Activated naive CD4-positive, alpha-beta T cell treated with anti-CD3 and anti-CD28 coated beads, Interleukin-2, amount 10 ng/mL, durations not matched to agents 7 days and 5 days (primary cell): ENCODE measurements around the gene MESD.
A peak's percentile ranks its signal among the peaks of the same experiment; 100 is the strongest.

Source experiments
- CTCF ChIA-PET: fragments of 350-600 bp; sonication (Branson Sonifier 250); formaldehyde crosslinking; loops from one replicate; lab custom pipeline; 2021; ENCODE audit warnings: antibody characterized with exemption; lab: Charles Lee
- DNase-seq: peaks from one replicate; pipeline ENCODE4 v3.0.0-alpha.2; 2020
- H3K27ac Mint-ChIP-seq: one replicate; pipeline ENCODE4 v1.8.0; 2021; ENCODE audit warnings: mild to moderate bottlenecking, moderate library complexity, mixed read lengths
- H3K27me3 Mint-ChIP-seq: one replicate; pipeline ENCODE4 v1.8.0; 2021; ENCODE audit warnings: mild to moderate bottlenecking, mixed read lengths
- H3K36me3 Mint-ChIP-seq: one replicate; pipeline ENCODE4 v1.8.0; 2021; ENCODE audit warnings: mixed read lengths
- H3K4me1 Mint-ChIP-seq: one replicate; pipeline ENCODE4 v1.8.0; 2021; ENCODE audit warnings: mixed read lengths
- H3K4me3 Mint-ChIP-seq: one replicate; pipeline ENCODE4 v1.8.0; 2021; ENCODE audit warnings: mild to moderate bottlenecking, moderate library complexity, mixed read lengths
- H3K9me3 Mint-ChIP-seq: one replicate; pipeline ENCODE4 v1.8.0; 2021; ENCODE audit warnings: mixed read lengths

Gene MESD

DNA sequence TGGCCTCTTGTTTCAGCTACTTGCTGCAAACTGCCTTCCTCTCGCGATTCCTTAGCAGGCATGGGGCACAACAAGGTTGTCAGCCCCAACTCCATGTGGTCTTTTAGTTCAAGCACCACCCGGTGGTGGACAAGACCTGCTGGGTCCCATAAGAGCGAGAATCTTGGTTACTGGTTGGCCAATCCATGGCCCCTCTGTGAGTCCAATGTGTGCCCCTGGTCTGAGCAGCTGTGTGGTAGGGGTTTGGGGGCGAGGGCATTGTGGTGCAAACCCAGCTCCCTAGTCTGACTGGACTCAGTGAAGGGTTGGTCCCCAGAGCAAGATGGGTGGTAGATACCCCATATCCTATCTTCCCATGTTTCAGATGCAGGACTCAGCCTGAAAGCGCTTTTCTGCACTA is 48.8 kb downstream of the MESD start:
- H3K4me1 Mint-ChIP-seq, result no peaks in the 10 kb centered on the region
- H3K36me3 Mint-ChIP-seq, result peaks cover 7% of the 10 kb centered on the region
- CTCF ChIA-PET, result no interaction called here
- no peak overlapping the region for H3K27ac Mint-ChIP-seq
- no peaks in the 10 kb centered on the region for H3K9me3 Mint-ChIP-seq
- no peak for DNase-seq
- no peak overlapping the region for H3K4me3 Mint-ChIP-seq
- no peaks in the 10 kb centered on the region for H3K27me3 Mint-ChIP-seq

DNA sequence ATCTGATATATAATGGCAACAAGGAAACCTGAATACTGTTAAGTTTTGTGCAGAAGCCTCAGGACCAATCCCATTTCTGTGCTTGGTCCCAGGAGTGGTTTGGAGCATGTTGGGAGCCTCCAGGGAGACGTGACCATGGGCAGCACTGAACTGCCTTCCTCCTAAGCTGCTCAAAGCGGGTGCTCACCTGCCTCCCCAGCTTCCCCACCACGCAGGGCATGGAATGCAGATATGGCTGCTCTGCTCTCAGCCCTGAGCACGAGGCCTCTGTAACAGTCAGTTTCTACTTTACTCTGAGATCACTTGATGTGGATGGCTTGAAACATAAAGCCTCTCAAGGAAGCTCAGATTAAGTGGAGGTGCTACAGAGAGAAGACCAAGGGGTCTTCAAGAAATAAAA is 49.3 kb downstream of the MESD start:
- no peak overlapping the region for H3K4me3 Mint-ChIP-seq
- CTCF ChIA-PET, result no interaction called here
- H3K27me3 Mint-ChIP-seq, result no peaks in the 10 kb centered on the region
- no peak overlapping the region for H3K27ac Mint-ChIP-seq
- no peaks in the 10 kb centered on the region for H3K9me3 Mint-ChIP-seq
- no peak for DNase-seq
- H3K36me3 Mint-ChIP-seq, result peaks cover 7% of the 10 kb centered on the region
- H3K4me1 Mint-ChIP-seq, result no peaks in the 10 kb centered on the region

DNA sequence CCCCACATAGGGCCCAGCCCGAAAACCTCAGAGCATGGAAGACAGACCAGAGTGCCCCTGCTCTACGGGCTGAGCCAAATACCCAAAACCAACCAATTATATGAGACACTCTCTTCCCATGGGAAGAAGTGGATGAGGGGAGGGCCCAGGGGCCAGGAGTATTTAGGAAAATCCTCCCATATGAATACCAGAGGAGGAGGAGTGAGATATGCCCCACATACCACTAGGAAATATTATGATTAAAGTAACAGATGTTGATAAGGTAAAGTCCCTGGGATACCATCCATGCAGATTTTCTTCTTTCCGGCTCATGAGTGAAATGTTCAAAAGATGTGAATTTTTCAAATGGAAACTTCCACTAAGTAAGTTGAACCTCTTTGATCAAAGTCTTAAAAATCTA is 50.4 kb downstream of the MESD start:
- CTCF ChIA-PET, result no interaction called here
- no peak for DNase-seq
- Mint-ChIP-seq H3K27ac (no peak overlapping the region), H3K4me1 (peaks cover 8% of the 10 kb centered on the region), H3K4me3 (no peak overlapping the region), H3K27me3 (no peaks in the 10 kb centered on the region), H3K36me3 (peaks cover 7% of the 10 kb centered on the region), H3K9me3 (no peaks in the 10 kb centered on the region)

DNA sequence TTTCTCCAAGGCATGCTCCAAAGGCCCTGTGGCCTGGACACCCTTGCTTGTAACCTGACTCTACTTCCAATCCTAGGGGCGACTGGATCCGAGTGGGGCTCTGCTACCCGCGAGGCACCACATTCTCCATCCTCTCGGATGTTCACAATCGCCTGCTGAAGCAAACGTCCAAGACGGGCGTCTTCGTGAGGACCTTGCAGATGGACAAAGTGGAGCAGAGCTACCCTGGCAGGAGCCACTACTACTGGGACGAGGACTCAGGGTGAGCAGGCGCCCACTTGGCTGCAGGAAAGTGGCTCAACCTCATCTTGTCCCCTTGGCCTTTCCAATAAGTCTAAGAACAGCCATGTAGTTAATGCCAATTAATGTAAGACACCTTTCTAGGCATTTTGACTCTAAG is 51.9 kb downstream of the MESD start:
- H3K4me3 Mint-ChIP-seq, result no peak overlapping the region
- no peak for DNase-seq
- H3K36me3 Mint-ChIP-seq, result peaks cover 2% of the 10 kb centered on the region
- no peak overlapping the region for H3K27ac Mint-ChIP-seq
- peaks cover 8% of the 10 kb centered on the region for H3K4me1 Mint-ChIP-seq
- no peaks in the 10 kb centered on the region for H3K27me3 Mint-ChIP-seq
- CTCF ChIA-PET, result no interaction called here
- no peaks in the 10 kb centered on the region for H3K9me3 Mint-ChIP-seq

DNA sequence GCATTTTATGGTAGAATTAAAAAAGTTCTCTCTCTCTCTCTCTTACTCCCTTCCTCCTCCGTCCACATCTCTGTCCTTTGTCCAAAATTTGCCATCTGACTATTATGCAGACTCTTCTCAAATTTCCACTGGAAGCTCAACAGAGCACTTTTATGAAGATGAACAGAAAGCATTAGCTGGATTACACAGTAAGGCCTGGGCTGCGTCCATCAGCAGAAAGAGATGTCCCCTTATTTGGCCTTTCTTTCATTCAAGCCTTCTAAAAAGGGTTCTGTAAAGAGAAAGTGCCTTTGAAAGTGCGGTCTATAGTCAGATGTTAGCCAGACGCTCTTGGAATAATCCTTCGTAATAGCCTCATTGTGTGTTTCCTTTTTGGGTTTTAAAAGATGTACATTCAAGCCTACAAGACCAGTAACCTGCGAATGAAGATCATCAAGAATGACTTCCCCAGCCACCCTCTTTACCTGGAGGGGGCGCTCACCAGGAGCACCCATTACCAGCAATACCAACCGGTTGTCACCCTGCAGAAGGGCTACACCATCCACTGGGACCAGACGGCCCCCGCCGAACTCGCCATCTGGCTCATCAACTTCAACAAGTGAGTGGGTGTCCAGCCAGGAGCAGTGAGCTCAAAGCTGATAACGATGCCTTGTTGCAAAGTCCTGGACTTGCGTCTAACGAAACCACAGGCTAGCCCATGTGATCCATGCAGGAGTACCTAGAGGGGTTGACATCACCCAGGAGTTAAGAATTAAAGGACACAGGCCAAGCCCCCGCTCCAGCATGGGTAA is 53.1 kb downstream of the MESD start:
- Mint-ChIP-seq H3K27me3 (no peaks in the 10 kb centered on the region), H3K27ac (no peak overlapping the region), H3K4me1 (peaks cover 8% of the 10 kb centered on the region), H3K36me3 (no peaks in the 10 kb centered on the region), H3K9me3 (no peaks in the 10 kb centered on the region), H3K4me3 (no peak overlapping the region)
- DNase-seq, result no peak
- CTCF ChIA-PET, result no interaction called here

DNA sequence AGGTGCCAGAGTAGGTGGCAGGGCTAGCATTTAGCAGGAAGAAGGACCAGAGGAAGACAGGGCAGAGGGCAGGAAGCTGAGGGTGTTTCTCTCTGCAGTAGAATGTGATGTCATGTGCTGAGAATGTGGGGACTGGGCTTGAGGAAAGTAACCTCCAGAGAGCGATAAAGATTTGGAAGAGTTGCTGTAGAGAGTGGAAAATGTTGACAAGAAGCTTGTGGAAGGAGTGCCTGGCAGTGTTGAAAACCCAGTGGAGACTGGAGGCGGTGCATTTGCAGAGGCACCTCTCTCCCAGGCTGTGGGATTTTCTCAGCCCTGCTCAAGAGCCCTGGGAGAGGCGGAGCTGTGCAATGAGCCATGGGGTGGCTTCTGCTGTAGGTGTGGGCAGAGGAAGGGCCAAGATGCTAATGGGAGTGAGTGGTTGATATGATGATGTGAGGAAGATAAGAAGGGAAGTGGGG is 54.8 kb downstream of the MESD start:
- Mint-ChIP-seq H3K9me3 (no peaks in the 10 kb centered on the region), H3K27me3 (no peaks in the 10 kb centered on the region), H3K27ac (no peak overlapping the region), H3K4me3 (no peak overlapping the region), H3K36me3 (no peaks in the 10 kb centered on the region), H3K4me1 (peaks cover 8% of the 10 kb centered on the region)
- CTCF ChIA-PET, result interaction anchor here (1.0 kb wide), 1 partner anchor 159 kb away, joined by 3 read pairs; no protein-coding TSS in a partner anchor
- no peak for DNase-seq

DNA sequence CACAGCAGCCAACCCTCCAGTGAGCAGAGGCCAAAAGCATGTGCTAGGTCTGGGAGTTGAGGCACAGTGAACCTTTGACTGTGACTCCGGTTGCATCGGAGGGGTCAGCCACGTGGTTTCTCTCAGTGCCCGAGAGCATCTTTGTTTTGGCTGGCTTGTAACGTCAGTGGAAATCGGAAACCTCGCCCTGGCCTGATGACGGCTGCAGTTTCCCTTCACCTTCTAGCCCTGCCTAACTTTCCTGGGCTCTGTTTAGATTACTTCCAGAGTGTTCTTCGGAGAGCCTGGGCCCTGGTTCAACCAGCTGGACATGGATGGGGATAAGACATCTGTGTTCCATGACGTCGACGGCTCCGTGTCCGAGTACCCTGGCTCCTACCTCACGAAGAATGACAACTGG is 56.6 kb downstream of the MESD start:
- Mint-ChIP-seq H3K4me1 (peaks cover 8% of the 10 kb centered on the region), H3K36me3 (no peaks in the 10 kb centered on the region), H3K9me3 (no peaks in the 10 kb centered on the region), H3K27ac (no peak overlapping the region), H3K27me3 (no peaks in the 10 kb centered on the region), H3K4me3 (no peak overlapping the region)
- CTCF ChIA-PET, result interaction anchor here (0.8 kb wide), 1 partner anchor 18 kb away, joined by 3 read pairs; no protein-coding TSS in a partner anchor
- DNase-seq, result no peak

DNA sequence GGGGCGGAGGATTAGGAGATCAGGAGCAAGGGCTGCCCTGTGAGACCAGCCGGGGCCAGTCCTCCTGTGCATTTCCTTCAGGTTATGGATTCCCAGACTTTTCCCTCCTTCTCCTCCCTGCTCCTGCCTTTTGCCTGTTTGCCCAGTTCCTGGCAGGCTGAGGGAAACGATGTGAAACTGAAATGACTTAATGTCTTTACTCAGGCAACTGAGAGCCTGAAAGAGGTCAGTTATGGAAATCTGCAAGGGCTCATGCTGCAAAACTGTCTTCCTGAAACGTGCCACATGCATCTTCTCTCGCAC is 57.2 kb downstream of the MESD start:
- Mint-ChIP-seq H3K27me3 (no peaks in the 10 kb centered on the region), H3K36me3 (no peaks in the 10 kb centered on the region), H3K27ac (no peak overlapping the region), H3K4me3 (no peak overlapping the region), H3K4me1 (peaks cover 8% of the 10 kb centered on the region), H3K9me3 (no peaks in the 10 kb centered on the region)
- no peak for DNase-seq
- CTCF ChIA-PET, result interaction anchor here (0.8 kb wide), 1 partner anchor 18 kb away, joined by 3 read pairs; no protein-coding TSS in a partner anchor

DNA sequence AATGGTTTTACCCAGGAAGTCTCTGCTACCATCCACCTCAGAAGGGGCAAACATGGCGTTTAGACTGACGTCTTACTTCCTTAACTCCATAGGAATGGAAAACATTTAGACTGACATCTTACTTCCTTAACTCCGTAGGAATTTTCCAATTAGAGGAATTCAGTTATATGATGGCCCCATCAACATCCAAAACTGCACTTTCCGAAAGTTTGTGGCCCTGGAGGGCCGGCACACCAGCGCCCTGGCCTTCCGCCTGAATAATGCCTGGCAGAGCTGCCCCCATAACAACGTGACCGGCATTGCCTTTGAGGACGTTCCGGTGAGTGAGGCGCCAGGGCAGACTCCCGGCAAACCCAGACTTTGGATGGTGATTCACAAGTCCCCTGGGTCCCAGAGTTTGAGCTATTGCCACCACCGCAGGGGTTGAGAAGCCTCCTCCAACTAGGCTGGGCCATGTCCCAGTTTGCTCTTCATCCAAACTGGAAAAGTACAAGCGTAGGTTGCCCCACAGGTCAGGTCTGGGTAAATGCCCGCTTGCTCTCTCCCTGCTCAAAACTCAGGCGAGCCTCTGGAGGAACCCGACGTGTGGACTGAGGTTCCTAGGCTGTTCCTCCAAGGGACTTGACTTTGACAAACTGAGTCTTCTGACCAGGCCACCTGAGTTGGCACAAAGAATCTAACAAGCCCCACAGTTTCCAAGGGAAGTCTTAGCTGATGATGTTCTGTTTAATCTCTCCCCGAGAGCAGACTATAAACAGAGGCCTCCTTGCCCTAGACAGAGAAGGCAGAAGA is 57.7 kb downstream of the MESD start:
- Mint-ChIP-seq H3K27ac (no peak overlapping the region), H3K9me3 (no peaks in the 10 kb centered on the region), H3K27me3 (no peaks in the 10 kb centered on the region), H3K4me3 (no peak overlapping the region), H3K4me1 (peaks cover 8% of the 10 kb centered on the region), H3K36me3 (no peaks in the 10 kb centered on the region)
- CTCF ChIA-PET, result interaction anchor here (0.8 kb wide), 1 partner anchor 17 kb away, joined by 3 read pairs; no protein-coding TSS in a partner anchor
- DNase-seq, result no peak

DNA sequence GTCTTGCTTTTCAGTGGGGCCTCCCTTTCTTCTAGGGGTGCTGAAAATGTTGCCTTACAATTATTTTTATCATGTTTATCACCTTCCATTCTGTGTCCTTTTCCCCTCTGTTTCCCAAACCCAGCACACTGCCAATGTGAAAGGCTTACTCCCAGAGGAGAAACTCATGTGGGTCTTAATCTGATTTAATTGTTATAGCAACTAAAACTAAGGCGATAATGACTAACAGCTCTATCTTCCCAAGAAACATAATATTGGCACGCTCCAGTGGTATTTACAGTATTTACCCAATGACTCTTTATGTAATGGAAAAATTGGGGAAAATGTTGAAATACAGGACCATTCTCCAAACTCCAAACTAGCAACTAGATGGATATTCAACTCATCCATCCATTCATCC is 58.4 kb downstream of the MESD start:
- CTCF ChIA-PET, result no interaction called here
- DNase-seq, result no peak
- Mint-ChIP-seq H3K4me3 (no peak overlapping the region), H3K27ac (no peak overlapping the region), H3K36me3 (no peaks in the 10 kb centered on the region), H3K27me3 (peaks cover 3% of the 10 kb centered on the region), H3K4me1 (peaks cover 8% of the 10 kb centered on the region), H3K9me3 (no peaks in the 10 kb centered on the region)

DNA sequence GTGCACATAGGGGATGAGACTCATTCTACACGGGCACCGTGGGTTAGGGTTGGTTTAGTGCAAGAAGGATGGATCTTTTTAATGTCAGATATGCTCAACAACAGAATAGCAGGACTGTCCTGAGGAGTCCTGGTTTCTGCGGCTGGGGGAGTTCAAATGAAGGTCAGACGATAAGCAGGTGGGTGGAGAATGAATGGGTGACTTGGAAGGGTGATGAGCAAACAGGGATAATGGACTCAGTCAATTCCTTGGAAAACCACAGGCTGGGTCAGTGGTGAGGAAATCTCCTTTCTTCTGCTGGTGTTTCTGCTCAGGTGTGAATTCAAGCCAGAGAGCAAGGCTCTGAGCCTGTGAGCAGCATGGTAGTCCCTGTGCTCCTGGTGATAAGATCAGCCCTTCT is 59.9 kb downstream of the MESD start:
- CTCF ChIA-PET, result no interaction called here
- Mint-ChIP-seq H3K4me3 (no peak overlapping the region), H3K36me3 (no peaks in the 10 kb centered on the region), H3K9me3 (no peaks in the 10 kb centered on the region), H3K27me3 (peaks cover 4% of the 10 kb centered on the region), H3K27ac (no peak overlapping the region), H3K4me1 (peaks cover 4% of the 10 kb centered on the region)
- no peak for DNase-seq

DNA sequence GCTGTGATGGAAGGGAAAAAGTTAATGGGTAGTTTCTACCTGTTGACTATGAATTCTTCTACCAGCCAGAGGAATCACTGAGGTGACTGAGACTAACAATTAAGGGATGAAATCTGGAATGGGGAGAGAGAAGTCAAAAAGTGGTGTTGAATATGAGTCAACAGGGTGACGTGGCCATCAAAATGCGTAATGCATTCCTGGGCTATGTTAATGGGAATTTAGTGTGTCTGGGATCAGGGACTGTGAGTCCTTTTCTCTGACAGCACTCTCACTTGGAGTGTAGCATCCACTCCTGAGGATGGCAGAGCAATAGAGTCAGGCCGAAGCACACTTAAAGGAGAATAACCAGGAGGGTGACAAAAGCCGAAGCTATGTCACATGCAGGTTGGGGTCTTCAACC is 60.4 kb downstream of the MESD start:
- Mint-ChIP-seq H3K27ac (no peak overlapping the region), H3K36me3 (no peaks in the 10 kb centered on the region), H3K27me3 (peaks cover 4% of the 10 kb centered on the region), H3K9me3 (no peaks in the 10 kb centered on the region), H3K4me1 (no peaks in the 10 kb centered on the region), H3K4me3 (no peak overlapping the region)
- CTCF ChIA-PET, result no interaction called here
- no peak for DNase-seq

DNA sequence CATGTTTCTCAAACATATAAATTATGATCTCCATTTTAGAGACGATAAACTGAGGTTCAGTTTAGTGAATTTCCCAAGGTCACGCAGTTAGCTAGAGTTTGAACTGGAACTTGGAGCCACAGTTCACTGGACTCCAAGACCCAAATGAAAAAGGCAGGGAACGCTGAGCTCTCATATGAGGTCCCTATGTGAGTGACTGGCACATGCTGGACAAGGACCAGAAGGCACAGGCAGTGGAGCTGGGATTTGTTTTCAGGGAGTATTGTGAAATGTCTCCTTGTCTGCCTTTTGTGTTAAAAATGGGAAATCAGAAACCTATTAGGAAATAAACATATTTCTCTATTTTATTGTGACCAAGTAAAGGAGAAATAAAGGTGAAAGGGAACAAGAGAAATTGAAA is 63.5 kb downstream of the MESD start:
- no peaks in the 10 kb centered on the region for H3K36me3 Mint-ChIP-seq
- CTCF ChIA-PET, result no interaction called here
- H3K27me3 Mint-ChIP-seq, result peaks cover 4% of the 10 kb centered on the region
- no peak for DNase-seq
- H3K9me3 Mint-ChIP-seq, result no peaks in the 10 kb centered on the region
- H3K4me1 Mint-ChIP-seq, result peaks cover under 1% of the 10 kb centered on the region
- H3K4me3 Mint-ChIP-seq, result no peak overlapping the region
- peak overlapping the region; percentile 29 for H3K27ac Mint-ChIP-seq

DNA sequence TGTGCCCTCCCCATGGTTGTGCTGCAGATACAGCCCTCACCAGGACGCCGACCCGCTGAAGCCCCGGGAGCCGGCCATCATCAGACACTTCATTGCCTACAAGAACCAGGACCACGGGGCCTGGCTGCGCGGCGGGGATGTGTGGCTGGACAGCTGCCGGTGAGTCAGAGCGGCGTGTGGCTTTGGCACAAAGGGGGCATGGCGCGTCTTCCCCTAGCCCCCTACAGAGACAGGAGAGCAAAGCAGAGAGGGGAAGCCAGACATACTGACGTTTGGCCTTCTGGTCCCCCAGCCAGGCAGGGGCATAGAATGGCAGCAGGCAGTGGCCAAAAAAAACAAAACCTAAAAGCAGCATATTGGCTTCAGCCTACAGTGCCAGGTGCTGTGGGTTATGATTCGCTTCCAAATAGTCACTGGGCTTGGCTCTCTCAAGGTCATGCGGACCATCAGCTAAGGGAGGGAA is 64.0 kb downstream of the MESD start:
- no peak for DNase-seq
- no peaks in the 10 kb centered on the region for H3K36me3 Mint-ChIP-seq
- peaks cover 4% of the 10 kb centered on the region for H3K27me3 Mint-ChIP-seq
- no peaks in the 10 kb centered on the region for H3K9me3 Mint-ChIP-seq
- no peak overlapping the region for H3K27ac Mint-ChIP-seq
- H3K4me3 Mint-ChIP-seq, result no peak overlapping the region
- CTCF ChIA-PET, result no interaction called here
- H3K4me1 Mint-ChIP-seq, result peaks cover 6% of the 10 kb centered on the region

DNA sequence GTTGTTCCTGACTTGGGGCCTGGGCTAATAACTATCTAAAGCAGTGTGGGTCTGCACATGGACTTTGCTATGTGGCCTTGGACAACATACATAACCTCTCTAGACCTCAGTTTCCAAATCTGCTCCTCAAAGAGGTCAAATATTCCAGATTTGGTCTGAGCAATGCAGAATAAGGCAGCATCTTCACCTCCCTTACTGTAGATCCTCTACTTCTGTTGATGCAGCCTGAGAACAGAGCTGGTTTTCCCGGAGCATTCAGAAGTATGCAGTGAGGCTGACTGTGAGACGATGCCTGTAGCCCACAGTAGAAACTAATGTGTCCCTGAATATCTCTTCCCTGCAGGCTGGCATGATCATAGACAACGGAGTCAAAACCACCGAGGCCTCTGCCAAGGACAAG is 65.3 kb downstream of the MESD start:
- CTCF ChIA-PET, result no interaction called here
- Mint-ChIP-seq H3K4me3 (no peak overlapping the region), H3K27me3 (peaks cover 4% of the 10 kb centered on the region), H3K4me1 (peaks cover 16% of the 10 kb centered on the region), H3K9me3 (no peaks in the 10 kb centered on the region), H3K27ac (no peak overlapping the region), H3K36me3 (no peaks in the 10 kb centered on the region)
- DNase-seq, result no peak
